Activated CD8-positive, alpha-beta T cell treated with anti-CD3 and anti-CD28 coated beads for 36 hours (primary cell): Measurements from ENCODE around the gene MGAT4A. TPM values are rescaled to one million over a fixed set of nuclear protein-coding genes. Genes with fewer than 3 reads are reported as not detected.

Experiments used
- ATAC-seq: fragments of 200-7000 bp; cut with Tn5 transposase; one replicate; pipeline ENCODE4 v1.10.0; 2021; ENCODE audit warnings: mild to moderate bottlenecking, moderate library complexity
- CTCF ChIA-PET: fragments of 350-600 bp; sonication (Branson Sonifier 250); formaldehyde crosslinking; loops from one replicate; lab custom pipeline; 2021; ENCODE audit warnings: antibody characterized with exemption; lab: Charles Lee
- POLR2A ChIA-PET: fragments of 350-600 bp; sonication (Branson Sonifier 250); formaldehyde crosslinking; loops from one replicate; lab custom pipeline; 2021; ENCODE audit warnings: antibody characterized with exemption; lab: Charles Lee
- DNase-seq: peaks from one replicate; pipeline ENCODE4 v3.0.0-alpha.2; 2020
- H3K27ac Mint-ChIP-seq: one replicate; pipeline ENCODE4 v1.8.0; 2021; ENCODE audit warnings: mild to moderate bottlenecking, mixed read lengths
- H3K27me3 Mint-ChIP-seq: one replicate; pipeline ENCODE4 v1.8.0; 2021; ENCODE audit warnings: mixed read lengths
- H3K36me3 Mint-ChIP-seq: one replicate; pipeline ENCODE4 v1.8.0; 2021; ENCODE audit warnings: low read depth, mixed read lengths
- H3K4me1 Mint-ChIP-seq: one replicate; pipeline ENCODE4 v1.8.0; 2021; ENCODE audit warnings: low read depth, mixed read lengths
- H3K4me3 Mint-ChIP-seq: one replicate; pipeline ENCODE4 v1.8.0; 2021; ENCODE audit warnings: mild to moderate bottlenecking, moderate library complexity, mixed read lengths
- H3K9me3 Mint-ChIP-seq: one replicate; pipeline ENCODE4 v1.8.0; 2021; ENCODE audit warnings: mixed read lengths
- intact Hi-C: fragments of 100-400 bp; cut with micrococcal nuclease; formaldehyde crosslinking; loops from one replicate; pipeline ENCODE4 v1.10.0; 2022
- total RNA-seq, 2 experiments: library from RNA; stranded (reverse); gene quantifications; one replicate each; pipeline ENCODE4 v1.2.3, GENCODE V29; 2021
- TF ChIP-seq, protein P1 (sequence below): fragments of 200-600 bp; IDR thresholded peaks from one replicate; pipeline ENCODE4 v1.8.0; 2022; ENCODE audit warnings: antibody characterized with exemption, mild to moderate bottlenecking

Gene MGAT4A
- total RNA-seq, 2 experiments from 2014 or later, result 57.6 to 59.0 TPM

DNA sequence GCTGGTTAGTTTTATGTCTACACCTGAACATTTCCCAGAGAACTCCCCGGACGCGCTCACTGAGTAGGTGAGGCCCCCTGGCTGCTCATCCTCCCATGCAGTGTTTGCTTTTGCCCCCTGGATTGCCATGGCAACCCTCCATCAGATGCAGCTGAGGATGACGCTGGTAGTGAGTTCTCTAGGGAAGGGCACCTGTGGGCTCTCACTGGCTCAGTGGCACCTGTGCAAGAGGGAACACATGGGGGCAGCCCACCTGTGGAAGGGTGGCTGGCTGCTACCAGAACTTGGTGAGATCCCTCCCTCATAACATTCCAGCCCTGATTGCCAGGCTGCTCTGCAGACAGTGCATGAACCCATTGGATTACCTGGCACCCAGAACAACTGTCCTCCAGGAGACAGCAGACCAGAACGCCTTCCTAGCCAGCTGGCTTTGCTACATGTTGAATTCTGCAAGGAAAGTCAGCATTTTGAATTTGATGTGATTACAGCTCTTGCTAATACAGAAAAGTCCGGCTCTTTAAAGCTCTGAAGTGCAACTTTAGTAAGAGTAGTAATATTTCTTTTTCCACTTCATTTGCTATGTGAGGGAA, 144.3 kb downstream of the MGAT4A start:
- Mint-ChIP-seq H3K4me3 (no peak overlapping the region), H3K27ac (peak overlapping the region; percentile 25), H3K36me3 (peaks cover 19% of the 10 kb centered on the region), H3K9me3 (no peaks in the 10 kb centered on the region), H3K27me3 (no peaks in the 10 kb centered on the region), H3K4me1 (peaks cover 8% of the 10 kb centered on the region)
- DNase-seq (no peak), ATAC-seq (no peak)
- TF ChIP-seq, protein P1, sequence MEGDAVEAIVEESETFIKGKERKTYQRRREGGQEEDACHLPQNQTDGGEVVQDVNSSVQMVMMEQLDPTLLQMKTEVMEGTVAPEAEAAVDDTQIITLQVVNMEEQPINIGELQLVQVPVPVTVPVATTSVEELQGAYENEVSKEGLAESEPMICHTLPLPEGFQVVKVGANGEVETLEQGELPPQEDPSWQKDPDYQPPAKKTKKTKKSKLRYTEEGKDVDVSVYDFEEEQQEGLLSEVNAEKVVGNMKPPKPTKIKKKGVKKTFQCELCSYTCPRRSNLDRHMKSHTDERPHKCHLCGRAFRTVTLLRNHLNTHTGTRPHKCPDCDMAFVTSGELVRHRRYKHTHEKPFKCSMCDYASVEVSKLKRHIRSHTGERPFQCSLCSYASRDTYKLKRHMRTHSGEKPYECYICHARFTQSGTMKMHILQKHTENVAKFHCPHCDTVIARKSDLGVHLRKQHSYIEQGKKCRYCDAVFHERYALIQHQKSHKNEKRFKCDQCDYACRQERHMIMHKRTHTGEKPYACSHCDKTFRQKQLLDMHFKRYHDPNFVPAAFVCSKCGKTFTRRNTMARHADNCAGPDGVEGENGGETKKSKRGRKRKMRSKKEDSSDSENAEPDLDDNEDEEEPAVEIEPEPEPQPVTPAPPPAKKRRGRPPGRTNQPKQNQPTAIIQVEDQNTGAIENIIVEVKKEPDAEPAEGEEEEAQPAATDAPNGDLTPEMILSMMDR, result no peak
- ChIA-PET POLR2A (interaction anchor here (0.6 to 0.7 kb wide), 3 partner anchors 12 to 17 kb away, joined by 3 read pairs; no protein-coding TSS in a partner anchor), CTCF (interaction anchor here (1.5 to 3.1 kb wide), 5 partner anchors 9 to 174 kb away, joined by 3 to 8 read pairs (median 5); no protein-coding TSS in a partner anchor)
- intact Hi-C loops, result no loop called here

DNA sequence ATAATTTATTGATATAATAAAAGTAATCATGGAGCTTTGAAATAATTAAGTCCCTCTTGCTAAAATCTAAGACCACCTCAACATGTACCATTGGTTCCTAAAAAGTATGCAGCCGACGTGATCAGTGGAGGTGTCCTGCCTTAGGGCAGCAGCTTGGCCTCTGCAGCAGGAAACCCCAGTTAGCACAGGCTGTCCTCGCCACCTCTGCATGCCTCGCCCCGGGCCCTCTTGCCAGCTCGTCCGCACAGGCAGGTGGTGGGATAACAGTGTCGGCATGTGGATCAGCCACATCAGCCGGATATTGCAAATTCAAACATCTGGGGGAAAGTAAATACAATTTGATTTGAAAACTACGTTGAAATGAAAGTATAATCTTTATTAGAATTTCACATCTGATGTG, 145.5 kb downstream of the MGAT4A start:
- ChIA-PET POLR2A (interaction anchor here (1.1 kb wide), 1 partner anchor 26 kb away, joined by 3 read pairs; no protein-coding TSS in a partner anchor), CTCF (interaction anchor here (1.4 to 3.1 kb wide), 5 partner anchors 11 to 200 kb away, joined by 4 to 8 read pairs (median 5); no protein-coding TSS in a partner anchor)
- DNase-seq, result no peak
- no peaks in the 10 kb centered on the region for H3K27me3 Mint-ChIP-seq
- TF ChIP-seq, protein P1, result no peak
- H3K4me3 Mint-ChIP-seq, result no peak overlapping the region
- intact Hi-C loops, result no loop called here
- no peaks in the 10 kb centered on the region for H3K9me3 Mint-ChIP-seq
- H3K36me3 Mint-ChIP-seq, result peaks cover 11% of the 10 kb centered on the region
- ATAC-seq, result no peak
- H3K27ac Mint-ChIP-seq, result no peak overlapping the region
- H3K4me1 Mint-ChIP-seq, result peaks cover 6% of the 10 kb centered on the region

DNA sequence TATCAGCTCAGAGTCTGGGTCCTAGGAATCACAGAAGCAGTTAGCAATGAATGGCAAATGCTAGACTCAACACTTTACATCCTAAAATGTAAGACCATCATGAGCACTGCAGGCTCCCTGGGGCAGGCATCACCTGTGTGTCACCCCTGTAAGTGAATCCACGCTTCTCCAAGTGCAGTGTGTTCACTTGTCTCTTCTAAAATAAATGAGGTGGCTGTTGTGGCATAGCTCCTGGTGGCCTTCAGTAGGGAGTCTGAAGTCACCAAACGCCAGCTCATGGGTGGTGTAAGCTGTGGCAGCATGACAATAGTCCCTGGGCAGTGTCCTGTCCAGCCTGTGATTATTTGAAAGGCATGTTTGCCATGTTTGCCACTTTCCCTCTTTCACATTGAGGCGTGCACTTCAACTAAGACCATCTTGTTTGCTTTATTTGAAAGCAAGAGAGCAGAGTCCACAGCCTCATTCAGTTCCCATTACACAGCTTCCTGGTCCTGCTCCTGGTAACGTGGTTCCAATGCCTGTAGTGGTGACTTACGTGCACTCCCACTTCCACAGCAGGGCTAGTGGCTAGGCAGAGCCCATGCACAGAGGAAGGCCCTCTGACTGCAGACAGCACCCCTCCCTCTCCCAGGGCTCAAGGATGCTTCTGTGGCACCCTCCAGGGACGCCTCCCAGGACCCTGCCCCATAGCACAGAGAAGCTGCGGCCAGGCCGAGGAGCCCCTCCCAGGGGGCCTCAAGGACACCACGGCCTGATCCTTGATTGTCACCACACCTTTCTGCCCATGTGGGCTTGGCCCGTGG, 146.9 kb downstream of the MGAT4A start:
- H3K36me3 Mint-ChIP-seq, result peaks cover 11% of the 10 kb centered on the region
- ChIA-PET CTCF (interaction anchor here (1.4 to 3.1 kb wide), 6 partner anchors 9 to 199 kb away, joined by 3 to 8 read pairs (median 6); no protein-coding TSS in a partner anchor), POLR2A (interaction anchor here (0.6 to 0.8 kb wide), 2 partner anchors 16 to 1638 kb away, joined by 3 to 4 read pairs; no protein-coding TSS in a partner anchor)
- H3K4me1 Mint-ChIP-seq, result peaks cover 3% of the 10 kb centered on the region
- H3K27ac Mint-ChIP-seq, result no peak overlapping the region
- ATAC-seq (no peak), DNase-seq (no peak)
- intact Hi-C loops, result no loop called here
- H3K9me3 Mint-ChIP-seq, result no peaks in the 10 kb centered on the region
- TF ChIP-seq, protein P1, result no peak
- H3K4me3 Mint-ChIP-seq, result no peak overlapping the region
- no peaks in the 10 kb centered on the region for H3K27me3 Mint-ChIP-seq

DNA sequence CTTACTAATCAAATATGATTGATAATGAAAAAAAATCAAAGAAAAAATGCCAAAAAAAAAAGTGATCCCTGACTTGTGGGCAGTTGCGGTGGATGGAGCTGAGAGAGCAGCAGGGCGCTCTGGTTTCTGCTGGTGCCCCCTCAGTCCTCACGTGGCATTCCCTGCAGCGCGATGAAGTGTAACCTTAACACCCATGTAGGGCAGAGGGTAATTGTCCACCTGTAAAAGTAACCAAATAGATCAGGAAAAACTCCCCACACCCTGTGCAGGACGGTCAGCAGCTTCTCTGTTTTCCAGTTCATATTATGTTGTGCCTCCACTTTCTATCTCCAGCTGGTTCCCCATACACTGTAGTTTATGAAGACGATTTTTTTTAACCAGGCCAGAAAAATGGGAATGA, 147.7 kb downstream of the MGAT4A start:
- ChIA-PET POLR2A (interaction anchor here (0.6 to 0.8 kb wide), 2 partner anchors 15 to 1639 kb away, joined by 3 to 4 read pairs; no protein-coding TSS in a partner anchor), CTCF (interaction anchor here (1.5 kb wide), 2 partner anchors 14 to 95 kb away, joined by 3 to 6 read pairs; no protein-coding TSS in a partner anchor)
- peaks cover 11% of the 10 kb centered on the region for H3K36me3 Mint-ChIP-seq
- no peak overlapping the region for H3K4me3 Mint-ChIP-seq
- DNase-seq (no peak), ATAC-seq (no peak)
- no peaks in the 10 kb centered on the region for H3K9me3 Mint-ChIP-seq
- H3K27me3 Mint-ChIP-seq, result no peaks in the 10 kb centered on the region
- intact Hi-C loops, result no loop called here
- TF ChIP-seq, protein P1, result no peak
- no peak overlapping the region for H3K27ac Mint-ChIP-seq
- no peaks in the 10 kb centered on the region for H3K4me1 Mint-ChIP-seq
